NB4 (cell line): ENCODE measurements around the gene WDR70.

Source experiments
- POLR2A ChIP-seq: IDR thresholded peaks from 2 replicates; pipeline ENCODE4 v1.6.1; 2011; ENCODE audit warnings: mild to moderate bottlenecking; ENCODE audit not compliant: insufficient read length; ENCODE audit errors: extremely low read depth
- TF ChIP-seq, protein P1 (sequence below): IDR thresholded peaks from one replicate; pipeline ENCODE4 v1.5.1; 2012; ENCODE audit warnings: low read depth, low read length

DNA sequence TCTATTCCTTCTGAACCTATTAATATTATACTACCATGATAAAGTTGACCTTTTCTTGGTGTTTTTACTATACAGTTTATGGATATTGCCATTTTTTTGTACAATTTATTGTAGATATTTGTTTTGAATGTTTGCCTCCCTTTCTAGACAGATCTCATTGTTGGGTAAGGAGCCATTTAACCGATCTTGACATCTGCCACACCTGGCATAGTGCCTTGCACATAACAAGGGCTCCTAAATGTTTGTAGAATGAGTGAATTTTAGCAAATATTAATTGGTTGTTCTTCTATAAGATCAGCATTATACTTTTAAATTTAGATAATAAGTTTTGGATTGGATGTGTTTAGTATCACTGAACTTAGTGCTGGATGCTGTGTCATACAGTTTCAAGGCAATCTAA, 285.4 kb downstream of the WDR70 start:
- TF ChIP-seq, protein P1, sequence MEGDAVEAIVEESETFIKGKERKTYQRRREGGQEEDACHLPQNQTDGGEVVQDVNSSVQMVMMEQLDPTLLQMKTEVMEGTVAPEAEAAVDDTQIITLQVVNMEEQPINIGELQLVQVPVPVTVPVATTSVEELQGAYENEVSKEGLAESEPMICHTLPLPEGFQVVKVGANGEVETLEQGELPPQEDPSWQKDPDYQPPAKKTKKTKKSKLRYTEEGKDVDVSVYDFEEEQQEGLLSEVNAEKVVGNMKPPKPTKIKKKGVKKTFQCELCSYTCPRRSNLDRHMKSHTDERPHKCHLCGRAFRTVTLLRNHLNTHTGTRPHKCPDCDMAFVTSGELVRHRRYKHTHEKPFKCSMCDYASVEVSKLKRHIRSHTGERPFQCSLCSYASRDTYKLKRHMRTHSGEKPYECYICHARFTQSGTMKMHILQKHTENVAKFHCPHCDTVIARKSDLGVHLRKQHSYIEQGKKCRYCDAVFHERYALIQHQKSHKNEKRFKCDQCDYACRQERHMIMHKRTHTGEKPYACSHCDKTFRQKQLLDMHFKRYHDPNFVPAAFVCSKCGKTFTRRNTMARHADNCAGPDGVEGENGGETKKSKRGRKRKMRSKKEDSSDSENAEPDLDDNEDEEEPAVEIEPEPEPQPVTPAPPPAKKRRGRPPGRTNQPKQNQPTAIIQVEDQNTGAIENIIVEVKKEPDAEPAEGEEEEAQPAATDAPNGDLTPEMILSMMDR: no peak
- no peak for TF ChIP-seq POLR2A
